T-helper 1 cell (primary cell): ENCODE measurements around the gene HOXD9.

Experiments
- DNase-seq, 5 donors: peaks; one replicate each; pipeline ENCODE4 v3.0.0-alpha.2; 2012 to 2020
- total RNA-seq, 4 donors: gene quantifications; one replicate each; lab custom pipeline; 2026; lab: John Stamatoyannopoulos, UW

The HOXD9 gene
- total RNA-seq = 0 reads per million in 4 donors

GRCh38 chr2:176122683-176123410, at the start of gene HOXD9:
HOXD9 (plus strand) TSS chr2:176122719; CDS start chr2:176122769, 50 bp downstream.
- no peak for DNase-seq

GRCh38 chr2:176072951-176073904, 49.3 kb upstream of the HOXD9 start:
- no peak for DNase-seq

- no peak for DNase-seq
These were observed 47.5 kb upstream of the HOXD9 start for GRCh38 chr2:176074919-176075425.

- DNase-seq = no peak
These were observed 47.0 kb upstream of the HOXD9 start for GRCh38 chr2:176075481-176075880.

GRCh38 chr2:176076063-176076462, 46.5 kb upstream of the HOXD9 start:
- no peak for DNase-seq

- no peak for DNase-seq
These were observed 45.7 kb upstream of the HOXD9 start for GRCh38 chr2:176076796-176077195.

- no peak for DNase-seq
These were observed 43.8 kb upstream of the HOXD9 start for GRCh38 chr2:176078541-176079284.

GRCh38 chr2:176079285-176079830, 43.2 kb upstream of the HOXD9 start:
- no peak for DNase-seq

- no peak for DNase-seq
These were observed 42.5 kb upstream of the HOXD9 start for GRCh38 chr2:176079831-176080539.

GRCh38 chr2:176080540-176081375, 41.8 kb upstream of the HOXD9 start:
- DNase-seq = no peak

- no peak for DNase-seq
These were observed 41.1 kb upstream of the HOXD9 start for GRCh38 chr2:176081376-176081836.

- DNase-seq = no peak
These were observed 40.5 kb upstream of the HOXD9 start for GRCh38 chr2:176081837-176082524.

- DNase-seq = no peak
These were observed 40.0 kb upstream of the HOXD9 start for GRCh38 chr2:176082525-176082823.

GRCh38 chr2:176082824-176083751, 39.4 kb upstream of the HOXD9 start:
- DNase-seq = no peak

- no peak for DNase-seq
These were observed 38.7 kb upstream of the HOXD9 start, which contains the start of gene EVX2 for GRCh38 chr2:176083796-176084261. EVX2 (minus strand) TSS chr2:176083962; CDS start chr2:176083776, 186 bp downstream.

- no peak for DNase-seq
These were observed 37.9 kb upstream of the HOXD9 start for GRCh38 chr2:176084611-176085119.

- no peak for DNase-seq
These were observed 37.3 kb upstream of the HOXD9 start for GRCh38 chr2:176085120-176085788.
